Measurements from ENCODE around the gene CDYL. TPM values are rescaled to one million over a fixed set of nuclear protein-coding genes. Genes with fewer than 3 reads are reported as not detected.

CDYL gene, protein sequence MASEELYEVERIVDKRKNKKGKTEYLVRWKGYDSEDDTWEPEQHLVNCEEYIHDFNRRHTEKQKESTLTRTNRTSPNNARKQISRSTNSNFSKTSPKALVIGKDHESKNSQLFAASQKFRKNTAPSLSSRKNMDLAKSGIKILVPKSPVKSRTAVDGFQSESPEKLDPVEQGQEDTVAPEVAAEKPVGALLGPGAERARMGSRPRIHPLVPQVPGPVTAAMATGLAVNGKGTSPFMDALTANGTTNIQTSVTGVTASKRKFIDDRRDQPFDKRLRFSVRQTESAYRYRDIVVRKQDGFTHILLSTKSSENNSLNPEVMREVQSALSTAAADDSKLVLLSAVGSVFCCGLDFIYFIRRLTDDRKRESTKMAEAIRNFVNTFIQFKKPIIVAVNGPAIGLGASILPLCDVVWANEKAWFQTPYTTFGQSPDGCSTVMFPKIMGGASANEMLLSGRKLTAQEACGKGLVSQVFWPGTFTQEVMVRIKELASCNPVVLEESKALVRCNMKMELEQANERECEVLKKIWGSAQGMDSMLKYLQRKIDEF
- 10 to 100 TPM; 58.9 to 74.9 (median 71.9) TPM for total RNA-seq
- long read RNA-seq, donor 1, transcript CDYL-203 (7 exons, 2,184 nt), result major isoform, 24 of 42 reads
- long read RNA-seq, donor 1, partial matches to known transcripts, result 11 of 42 reads
- long read RNA-seq, donor 1, other reads (novel, unspliced or antisense), result 4 of 42 reads
- long read RNA-seq, donor 2, partial matches to known transcripts, result 1 of 3 reads
- long read RNA-seq, donor 2, other reads (novel, unspliced or antisense), result 1 of 3 reads

DNA sequence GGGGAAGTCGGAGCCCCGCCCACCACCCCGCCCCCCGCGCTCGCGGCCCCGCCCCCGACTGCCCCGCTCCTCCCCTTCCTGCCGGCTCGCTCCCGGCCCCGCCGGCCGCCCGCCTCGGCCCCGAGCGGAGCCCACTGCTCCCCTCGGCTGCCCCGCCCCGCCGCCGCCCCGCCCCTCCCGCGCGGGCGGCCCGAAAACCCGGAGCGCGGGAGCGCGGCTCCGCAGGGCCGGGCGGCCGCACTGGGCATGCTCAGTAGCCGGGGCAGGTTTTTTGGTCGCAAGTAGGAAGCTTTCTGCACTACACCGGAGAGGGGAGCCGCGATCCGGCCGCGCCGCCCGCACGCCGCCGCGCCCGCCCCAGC, at the start of gene CDYL:
Gene CDYL, plus strand, starts transcription at position 274 of the 362 bp plus-strand sequence. CDS start 380 bp downstream, outside the sequence.
- H3K4me3 ChIP-seq, result peak within 1 kb of the TSS; percentile 80
- H3K9me3 ChIP-seq, result no peaks in the 10 kb centered on the region
- H3K4me1 ChIP-seq (ENCODE audit: low read depth), result peaks cover 8% of the 10 kb centered on the region
- ATAC-seq, result peak; percentile 85
- no peaks in the 10 kb centered on the region for H3K36me3 ChIP-seq (ENCODE audit: low read depth)
- intact Hi-C loops (cut with DNase I, micrococcal nuclease), result no loop called here
- TF ChIP-seq, protein P1, sequence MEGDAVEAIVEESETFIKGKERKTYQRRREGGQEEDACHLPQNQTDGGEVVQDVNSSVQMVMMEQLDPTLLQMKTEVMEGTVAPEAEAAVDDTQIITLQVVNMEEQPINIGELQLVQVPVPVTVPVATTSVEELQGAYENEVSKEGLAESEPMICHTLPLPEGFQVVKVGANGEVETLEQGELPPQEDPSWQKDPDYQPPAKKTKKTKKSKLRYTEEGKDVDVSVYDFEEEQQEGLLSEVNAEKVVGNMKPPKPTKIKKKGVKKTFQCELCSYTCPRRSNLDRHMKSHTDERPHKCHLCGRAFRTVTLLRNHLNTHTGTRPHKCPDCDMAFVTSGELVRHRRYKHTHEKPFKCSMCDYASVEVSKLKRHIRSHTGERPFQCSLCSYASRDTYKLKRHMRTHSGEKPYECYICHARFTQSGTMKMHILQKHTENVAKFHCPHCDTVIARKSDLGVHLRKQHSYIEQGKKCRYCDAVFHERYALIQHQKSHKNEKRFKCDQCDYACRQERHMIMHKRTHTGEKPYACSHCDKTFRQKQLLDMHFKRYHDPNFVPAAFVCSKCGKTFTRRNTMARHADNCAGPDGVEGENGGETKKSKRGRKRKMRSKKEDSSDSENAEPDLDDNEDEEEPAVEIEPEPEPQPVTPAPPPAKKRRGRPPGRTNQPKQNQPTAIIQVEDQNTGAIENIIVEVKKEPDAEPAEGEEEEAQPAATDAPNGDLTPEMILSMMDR (IDR thresholded peaks at IDR 0.05), result no peak
- DNase-seq, result peak; percentile 88 to 95 (median 92)

DNA sequence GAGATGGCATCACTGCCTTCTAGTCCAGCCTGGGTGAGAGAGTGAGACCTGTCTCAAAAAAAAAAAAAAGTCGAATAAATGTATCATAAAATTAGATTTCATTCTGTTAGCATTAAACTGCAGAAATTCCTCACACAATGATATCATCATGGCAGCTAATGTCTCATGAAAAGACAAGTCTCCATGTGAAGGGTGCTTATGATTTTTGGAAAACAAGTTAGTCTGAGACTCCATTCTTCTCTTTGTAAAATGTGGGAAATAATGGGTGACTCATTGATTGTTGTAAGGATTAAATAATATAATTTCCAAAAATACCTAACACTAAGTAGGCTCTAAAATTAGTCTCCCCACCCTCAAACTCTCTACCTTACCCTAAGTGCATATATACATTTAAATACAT, 49.6 kb upstream of the CDYL start:
- intact Hi-C loops (cut with DNase I, micrococcal nuclease), result no loop called here

DNA sequence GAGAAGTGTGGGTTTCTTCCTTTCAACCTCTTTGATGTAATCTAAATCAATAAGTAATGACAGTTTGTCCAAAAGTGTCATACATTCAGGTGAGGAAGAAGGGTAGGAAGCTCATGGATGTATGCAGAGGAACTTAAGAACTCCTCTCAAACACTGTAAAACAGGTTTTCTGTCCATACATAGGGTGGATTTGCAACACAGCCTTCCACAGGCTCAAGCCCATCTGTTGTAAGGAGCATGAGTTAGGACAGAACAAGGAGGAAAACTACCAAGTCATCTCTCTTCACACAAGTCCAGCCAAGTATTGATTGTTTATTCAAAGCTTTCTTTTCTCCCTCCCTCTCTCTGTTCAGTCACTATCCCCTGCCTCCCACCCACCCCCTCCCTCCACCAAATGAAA, 49.0 kb upstream of the CDYL start:
- Histone ChIP-seq H3K4me1 (ENCODE audit: low read depth) (peaks cover 15% of the 10 kb centered on the region), H3K4me3 (no peak overlapping the region), H3K9me3 (no peaks in the 10 kb centered on the region), H3K36me3 (ENCODE audit: low read depth) (no peaks in the 10 kb centered on the region)
- TF ChIP-seq, protein P1 (IDR thresholded peaks at IDR 0.05), result no peak
- intact Hi-C loops (cut with DNase I, micrococcal nuclease), result no loop called here
- ATAC-seq, result no peak
- DNase-seq, result no peak

More for the DNA sequence above, 49.6 kb upstream of the CDYL start:
- ATAC-seq, result no peak
- DNase-seq, result no peak
- Histone ChIP-seq H3K9me3 (no peaks in the 10 kb centered on the region), H3K4me3 (no peak overlapping the region), H3K36me3 (ENCODE audit: low read depth) (no peaks in the 10 kb centered on the region), H3K4me1 (ENCODE audit: low read depth) (peaks cover 15% of the 10 kb centered on the region)
- TF ChIP-seq, protein P1 (IDR thresholded peaks at IDR 0.05), result no peak

DNA sequence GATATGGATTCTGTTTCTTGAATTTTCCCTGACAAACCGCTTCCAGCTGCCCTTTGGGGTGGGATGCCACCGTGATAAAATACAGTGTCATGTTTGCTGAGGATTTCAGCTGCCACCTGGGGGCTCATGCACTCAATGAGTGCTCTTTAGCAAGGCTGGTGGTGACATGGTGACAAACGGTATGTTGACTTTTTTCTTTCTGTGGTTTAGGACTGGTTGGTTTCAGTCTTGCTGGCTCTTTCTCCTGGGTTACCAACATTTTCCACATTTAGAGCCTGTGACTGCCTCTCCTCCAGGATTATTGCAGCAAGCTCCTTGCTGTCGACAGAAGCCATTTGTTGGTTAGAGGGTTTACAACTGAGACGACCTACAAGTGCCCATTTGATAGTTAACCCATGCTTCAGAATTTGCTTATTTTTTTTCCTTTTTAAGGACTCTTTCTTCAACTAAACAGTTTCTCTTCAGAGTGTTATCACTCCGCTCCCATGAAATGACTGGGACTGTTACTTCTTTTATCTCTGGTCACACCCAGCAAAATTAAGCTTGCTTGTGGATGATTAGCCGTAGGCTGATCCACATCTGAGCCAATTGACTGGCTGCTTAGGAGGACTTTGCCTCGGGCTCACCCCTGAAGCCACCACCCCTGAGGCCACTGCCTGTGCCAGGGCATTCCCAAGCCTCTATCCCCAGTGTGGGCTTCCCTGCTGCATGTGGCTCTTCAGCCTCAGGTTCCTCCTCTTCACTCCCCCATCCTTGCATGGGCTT, 48.4 kb upstream of the CDYL start:
- H3K36me3 ChIP-seq (ENCODE audit: low read depth), result no peaks in the 10 kb centered on the region
- peaks cover 15% of the 10 kb centered on the region for H3K4me1 ChIP-seq (ENCODE audit: low read depth)
- H3K4me3 ChIP-seq, result no peak overlapping the region
- ATAC-seq (peak; percentile 95), DNase-seq (peak; percentile 65 to 69 (median 67))
- TF ChIP-seq, protein P1 (IDR thresholded peaks at IDR 0.05), result no peak
- intact Hi-C loops (cut with DNase I, micrococcal nuclease), result no loop called here
- no peaks in the 10 kb centered on the region for H3K9me3 ChIP-seq

DNA sequence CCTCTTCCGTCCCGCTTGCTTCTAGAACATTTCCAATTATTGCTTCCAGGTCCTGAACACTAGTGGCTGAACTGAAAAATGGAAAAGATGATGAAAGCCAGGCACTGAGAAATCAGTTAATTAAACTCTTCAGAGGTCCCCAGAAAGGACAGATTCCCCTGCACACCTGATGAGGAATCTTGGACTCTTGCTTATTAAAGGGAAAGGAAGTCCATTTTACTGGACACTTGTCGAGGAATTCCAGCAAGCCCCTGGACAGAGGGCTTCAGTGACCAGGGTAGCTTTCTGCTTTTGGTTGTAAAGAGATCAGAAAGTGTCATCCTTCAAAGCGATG, 47.8 kb upstream of the CDYL start:
- TF ChIP-seq, protein P1 (IDR thresholded peaks at IDR 0.05), result no peak
- no peak for DNase-seq
- no peaks in the 10 kb centered on the region for H3K9me3 ChIP-seq
- H3K4me1 ChIP-seq (ENCODE audit: low read depth), result peaks cover 15% of the 10 kb centered on the region
- ATAC-seq, result no peak
- no peaks in the 10 kb centered on the region for H3K36me3 ChIP-seq (ENCODE audit: low read depth)
- no peak overlapping the region for H3K4me3 ChIP-seq
- intact Hi-C loops (cut with DNase I, micrococcal nuclease), result no loop called here
